Tibial nerve (tissue), 4 donors: ENCODE results near the gene MAP3K1. TPM values are rescaled to one million over a fixed set of nuclear protein-coding genes. Genes with fewer than 3 reads are reported as not detected.

Experiments used
- DNase-seq, 2 donors: peaks; one replicate each; pipeline ENCODE4 v3.0.0-alpha.2; 2019; ENCODE audit warnings: low spot score in 2 of 2
- H3K27ac ChIP-seq, 4 donors: fragments of 200-600 bp; sonication (generic) in 3 of 4; one replicate each; pipeline ENCODE4 v1.5.1; 2017 to 2019; ENCODE audit warnings: mild to moderate bottlenecking in 1 of 4
- H3K27me3 ChIP-seq, 2 donors: fragments of 200-600 bp; sonication (generic) in 1 of 2; one replicate each; pipeline versions ENCODE4 v1.5.1 to v1.6.0; 2017 to 2019
- H3K36me3 ChIP-seq, 3 donors: fragments of 200-600 bp; sonication (generic); one replicate each; pipeline ENCODE4 v1.5.1; 2018 to 2019
- H3K4me1 ChIP-seq, 4 donors: fragments of 200-600 bp; sonication (generic) in 3 of 4; one replicate each; pipeline ENCODE4 v1.5.1; 2017 to 2019
- H3K4me3 ChIP-seq, 4 donors: fragments of 200-600 bp; sonication (generic) in 3 of 4; one replicate each; pipeline ENCODE4 v1.5.1; 2017 to 2019; ENCODE audit warnings: mild to moderate bottlenecking in 1 of 4, moderate library complexity in 1 of 4
- H3K9me3 ChIP-seq, 4 donors: fragments of 200-600 bp; sonication (generic) in 3 of 4; one replicate each; pipeline ENCODE4 v1.5.1; 2017 to 2019
- CTCF ChIP-seq, 5 experiments: fragments of 200-600 bp in 3 of 5; fragments of 450-650 bp in 2 of 5; sonication (generic) in 3 of 5; IDR thresholded peaks; one replicate each; pipeline ENCODE4 v1.5.1; 2016 to 2019; ENCODE audit warnings: antibody characterized with exemption in 5 of 5, mild to moderate bottlenecking in 3 of 5, moderate library complexity in 2 of 5
- EP300 ChIP-seq, 2 donors: sonication (generic); formaldehyde crosslinking; IDR thresholded peaks; one replicate each; pipeline ENCODE4 v1.6.1; 2017; ENCODE audit warnings: antibody characterized with exemption in 2 of 2, mild to moderate bottlenecking in 1 of 2
- POLR2A ChIP-seq, 2 donors: fragments of 450-650 bp; IDR thresholded peaks; one replicate each; pipeline ENCODE4 v1.6.1; 2017; ENCODE audit warnings: antibody characterized with exemption in 2 of 2, mild to moderate bottlenecking in 2 of 2, moderate library complexity in 2 of 2
- WGBS, 2 donors: methylation state at CpG; one replicate each; pipeline ENCODE4 v1.1.5; 2018; 5-methylcytosine and 5-hydroxymethylcytosine counted together
- total RNA-seq, 4 donors: library from RNA; depleted of rRNA; stranded (reverse); fragments of >200 nt; gene quantifications; one replicate each; pipeline ENCODE4 v1.1.0, GENCODE V29; 2016

MAP3K1 gene
- total RNA-seq, 4 donors from 2014 or later = 19.5 to 26.2 (median 22.9) TPM

GRCh38 chr5:56783261-56783660 lies 32.1 kb upstream of the MAP3K1 start:
- no peak for TF ChIP-seq EP300 (IDR thresholded peaks at IDR 0.05)
- TF ChIP-seq CTCF (IDR thresholded peaks at IDR 0.05) = no peak
- TF ChIP-seq POLR2A (IDR thresholded peaks at IDR 0.05) = no peak
- Histone ChIP-seq H3K27ac (no peak overlapping the region), H3K4me1 (no peaks in the 10 kb centered on the region), H3K27me3 (no peaks in the 10 kb centered on the region), H3K36me3 (no peaks in the 10 kb centered on the region), H3K4me3 (no peak overlapping the region), H3K9me3 (peaks cover 0 to 4% (median 0%) of the 10 kb centered on the region in 4 donors)
- no peak for DNase-seq
- WGBS, 2 donors = 81% methylated on average over 2 of the region's 2 CpGs

GRCh38 chr5:56786346-56786745 lies 29.0 kb upstream of the MAP3K1 start:
- Histone ChIP-seq H3K27ac (no peak overlapping the region), H3K4me3 (no peak overlapping the region), H3K4me1 (no peaks in the 10 kb centered on the region), H3K9me3 (peaks cover 0 to 4% (median 0%) of the 10 kb centered on the region in 4 donors), H3K36me3 (no peaks in the 10 kb centered on the region), H3K27me3 (no peaks in the 10 kb centered on the region)
- TF ChIP-seq EP300 (IDR thresholded peaks at IDR 0.05) = no peak
- TF ChIP-seq CTCF (IDR thresholded peaks at IDR 0.05) = no peak
- no peak for TF ChIP-seq POLR2A (IDR thresholded peaks at IDR 0.05)
- 80 to 100% methylated on average over 2 of the region's 2 CpGs for WGBS, 2 donors
- DNase-seq = no peak

GRCh38 chr5:56791396-56791795 lies 24.0 kb upstream of the MAP3K1 start:
- Histone ChIP-seq H3K4me3 (no peak overlapping the region), H3K27me3 (no peaks in the 10 kb centered on the region), H3K9me3 (no peaks in the 10 kb centered on the region), H3K36me3 (no peaks in the 10 kb centered on the region), H3K4me1 (no peaks in the 10 kb centered on the region), H3K27ac (no peak overlapping the region)
- TF ChIP-seq POLR2A (IDR thresholded peaks at IDR 0.05) (no peak), CTCF (IDR thresholded peaks at IDR 0.05) (no peak)
- DNase-seq = no peak
- 76 to 85% methylated on average over 3 of the region's 3 CpGs for WGBS, 2 donors

- DNase-seq = no peak
- Histone ChIP-seq H3K9me3 (no peaks in the 10 kb centered on the region), H3K4me1 (no peaks in the 10 kb centered on the region), H3K27ac (no peak overlapping the region), H3K27me3 (no peaks in the 10 kb centered on the region), H3K4me3 (no peak overlapping the region), H3K36me3 (no peaks in the 10 kb centered on the region)
- no peak for TF ChIP-seq EP300 (IDR thresholded peaks at IDR 0.05)
- no peak for TF ChIP-seq POLR2A (IDR thresholded peaks at IDR 0.05)
- TF ChIP-seq CTCF (IDR thresholded peaks at IDR 0.05) = no peak
These were observed 16.8 kb upstream of the MAP3K1 start for GRCh38 chr5:56798521-56798920.

- Histone ChIP-seq H3K36me3 (no peaks in the 10 kb centered on the region), H3K4me1 (no peaks in the 10 kb centered on the region), H3K9me3 (no peaks in the 10 kb centered on the region), H3K27ac (no peak overlapping the region), H3K27me3 (no peaks in the 10 kb centered on the region), H3K4me3 (no peak overlapping the region)
- TF ChIP-seq POLR2A (IDR thresholded peaks at IDR 0.05) = no peak
- TF ChIP-seq EP300 (IDR thresholded peaks at IDR 0.05) = no peak
- no peak for TF ChIP-seq CTCF (IDR thresholded peaks at IDR 0.05)
- DNase-seq = no peak
These were observed 15.2 kb upstream of the MAP3K1 start for GRCh38 chr5:56800186-56800585.
